ENCODE measurements around the gene TRMT1L. TPM values are rescaled to one million over a fixed set of nuclear protein-coding genes. Genes with fewer than 3 reads are reported as not detected.
A peak's percentile ranks its signal among the peaks of the same experiment; 100 is the strongest.

Gene TRMT1L
- total RNA-seq, 6 donors from 2014 or later = 7.3 to 42.2 (median 13.6) TPM

- H3K9me3 ChIP-seq = no peaks in the 10 kb centered on the region
- peaks cover 11 to 30% (median 20%) of the 10 kb centered on the region in 4 donors for H3K4me1 ChIP-seq
- H3K27ac ChIP-seq = peak overlapping the region; percentile 98 to 99 (median 99)
- DNase-seq = no peak
- H3K27me3 ChIP-seq = no peaks in the 10 kb centered on the region
- peaks cover 0 to 9% (median 0%) of the 10 kb centered on the region in 4 donors for H3K36me3 ChIP-seq
- peak overlapping the region; percentile 41 to 93 (median 76) for H3K4me3 ChIP-seq
- TF ChIP-seq CTCF (IDR thresholded peaks at IDR 0.05) (no peak), EP300 (IDR thresholded peaks at IDR 0.05) (no peak), POLR2AphosphoS5 (IDR thresholded peaks at IDR 0.05) (peak in 1 of 2 donors; percentile 12), POLR2A (IDR thresholded peaks at IDR 0.05) (no peak)
- WGBS, 2 donors = 2 to 3% methylated on average over 20 of the region's 20 CpGs
- no peak for ATAC-seq (ENCODE audit: low FRiP score in 2 of 2)
Measured at GRCh38 chr1:185157599-185158412, 1.1 kb upstream of the TRMT1L start.

- Histone ChIP-seq H3K4me3 (peak overlapping the region; percentile 73 to 93 (median 76)), H3K4me1 (peaks cover 14 to 37% (median 23%) of the 10 kb centered on the region in 4 donors), H3K27ac (peak overlapping the region; percentile 98 to 99 (median 99)), H3K9me3 (no peaks in the 10 kb centered on the region), H3K27me3 (no peaks in the 10 kb centered on the region), H3K36me3 (peaks cover 0 to 4% (median under 1%) of the 10 kb centered on the region in 4 donors)
- TF ChIP-seq EP300 (IDR thresholded peaks at IDR 0.05) = peak in 1 of 4 donors; percentile 32
- no peak for TF ChIP-seq CTCF (IDR thresholded peaks at IDR 0.05)
- WGBS, 2 donors = 0 to 2% methylated on average over 25 to 30 of the region's 30 CpGs
- ATAC-seq (ENCODE audit: low FRiP score in 2 of 2) (peak; percentile 76 to 77), DNase-seq (peak in 1 of 2 donors; percentile 92)
Measured at GRCh38 chr1:185156288-185156853, 382 bp downstream of the TRMT1L start.

- peak overlapping the region; percentile 98 to 99 (median 99) for H3K27ac ChIP-seq
- H3K9me3 ChIP-seq = no peaks in the 10 kb centered on the region
- H3K4me1 ChIP-seq = peaks cover 14 to 37% (median 23%) of the 10 kb centered on the region in 4 donors
- no peak for TF ChIP-seq CTCF (IDR thresholded peaks at IDR 0.05)
- TF ChIP-seq POLR2A (IDR thresholded peaks at IDR 0.05) = no peak
- TF ChIP-seq POLR2AphosphoS5 (IDR thresholded peaks at IDR 0.05) = no peak
- TF ChIP-seq EP300 (IDR thresholded peaks at IDR 0.05) = no peak
- peak overlapping the region; percentile 73 to 93 (median 76) for H3K4me3 ChIP-seq
- no peaks in the 10 kb centered on the region for H3K27me3 ChIP-seq
- WGBS, 2 donors = 12 to 13% methylated on average over 11 of the region's 11 CpGs
- H3K36me3 ChIP-seq = peaks cover 0 to 3% (median 0%) of the 10 kb centered on the region in 4 donors
- DNase-seq (no peak), ATAC-seq (ENCODE audit: low FRiP score in 2 of 2) (no peak)
Measured at GRCh38 chr1:185155600-185156287, 1.0 kb downstream of the TRMT1L start.

GRCh38 chr1:185154912-185155513 lies 1.7 kb downstream of the TRMT1L start:
- H3K36me3 ChIP-seq = peaks cover 0 to 7% (median 2%) of the 10 kb centered on the region in 4 donors
- H3K27ac ChIP-seq = peak overlapping the region in 3 of 4 donors; percentile 98 to 99 (median 99)
- 25 to 32% methylated on average over 2 of the region's 2 CpGs for WGBS, 2 donors
- H3K4me3 ChIP-seq = peak overlapping the region in 1 of 4 donors; percentile 73
- TF ChIP-seq POLR2A (IDR thresholded peaks at IDR 0.05) (no peak), POLR2AphosphoS5 (IDR thresholded peaks at IDR 0.05) (no peak), CTCF (IDR thresholded peaks at IDR 0.05) (no peak), EP300 (IDR thresholded peaks at IDR 0.05) (no peak)
- DNase-seq = no peak
- no peaks in the 10 kb centered on the region for H3K27me3 ChIP-seq
- peaks cover 14 to 37% (median 23%) of the 10 kb centered on the region in 4 donors for H3K4me1 ChIP-seq
- no peak for ATAC-seq (ENCODE audit: low FRiP score in 2 of 2)
- no peaks in the 10 kb centered on the region for H3K9me3 ChIP-seq
